SKM-1 treated with dmso at 0.1 percent for 144 hours (cell line): ENCODE results near the gene HS6ST1.

Source experiments
- DNase-seq: peaks from one replicate; lab custom pipeline; 2025; ENCODE audit not compliant: unreplicated experiment; lab: John Stamatoyannopoulos, UW

HS6ST1 gene

DNA sequence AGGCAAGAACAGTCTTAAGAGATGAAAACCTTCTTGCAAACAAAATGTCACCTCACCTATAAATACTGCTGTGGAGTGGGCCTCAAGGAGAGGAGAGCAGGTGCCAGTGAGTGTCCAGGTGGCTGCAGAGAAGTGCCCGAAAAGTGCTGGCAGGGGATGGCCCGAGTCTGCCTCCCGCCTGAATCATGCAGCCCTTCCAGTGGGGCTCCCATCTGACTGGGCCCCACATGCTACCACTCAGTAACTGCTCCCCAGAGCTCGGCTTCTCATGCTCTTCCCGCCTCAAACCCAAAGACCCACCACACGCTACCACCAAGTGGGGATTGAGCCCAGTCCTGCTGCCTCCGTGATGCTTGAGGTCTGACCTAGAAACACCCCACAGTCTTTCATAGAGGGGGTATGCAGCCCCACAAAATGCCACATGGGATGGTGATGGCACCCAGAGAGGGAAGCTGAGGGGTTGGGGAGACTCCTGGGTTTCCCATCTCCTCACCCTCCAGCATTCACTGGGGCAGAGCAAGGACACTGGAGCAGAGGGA lies 7.4 kb downstream of the HS6ST1 start:
- no peak for DNase-seq

- DNase-seq: no peak
Measured at GRCh38 chr2:128310761-128311160, 7.9 kb downstream of the HS6ST1 start.

GRCh38 chr2:128310094-128310716 lies 8.5 kb downstream of the HS6ST1 start:
- DNase-seq: no peak

DNA sequence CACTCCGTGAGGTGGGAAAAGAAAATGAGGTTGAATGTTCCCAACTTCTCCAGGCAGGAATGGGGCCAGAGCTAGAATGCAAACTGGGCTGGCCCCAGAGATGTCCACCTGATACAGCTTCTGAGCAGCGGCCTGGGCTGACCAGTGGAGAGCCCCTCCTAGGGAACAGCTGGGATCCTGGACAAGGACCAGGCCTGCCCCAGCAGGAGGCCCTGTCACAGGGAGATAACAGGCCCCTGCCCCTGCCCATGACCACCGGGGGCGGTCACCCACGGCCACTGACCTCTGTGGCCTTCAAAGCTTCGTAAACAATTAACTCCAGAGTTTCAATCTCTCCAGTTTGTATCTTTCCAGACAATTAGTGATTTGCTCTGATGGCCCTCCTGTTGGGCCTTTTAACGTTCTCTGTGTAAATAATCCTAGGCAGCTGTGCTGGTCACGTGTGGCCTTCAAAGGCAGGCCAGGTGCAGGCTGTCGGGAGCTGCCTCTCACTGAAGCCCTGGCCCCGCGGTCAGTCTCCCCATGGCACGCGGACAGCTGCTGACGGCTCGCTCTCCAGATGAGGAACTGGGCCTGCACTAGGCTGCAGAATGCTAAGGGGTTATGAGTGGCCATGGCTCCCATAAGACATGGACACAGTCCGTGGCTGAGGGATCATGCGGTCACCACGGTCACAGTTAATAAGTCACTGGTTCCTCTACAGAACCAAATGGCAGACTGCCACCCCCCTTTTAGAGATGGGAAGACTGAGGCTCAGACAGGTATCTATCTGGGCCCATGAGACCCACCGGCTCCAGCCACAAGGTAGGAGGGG lies 9.2 kb downstream of the HS6ST1 start:
- no peak for DNase-seq

- DNase-seq: no peak
Measured at GRCh38 chr2:128308889-128309279, 9.8 kb downstream of the HS6ST1 start.

GRCh38 chr2:128308284-128308731 lies 10.4 kb downstream of the HS6ST1 start:
- no peak for DNase-seq

- DNase-seq: no peak
Measured at GRCh38 chr2:128307595-128307994, 11.1 kb downstream of the HS6ST1 start.

DNA sequence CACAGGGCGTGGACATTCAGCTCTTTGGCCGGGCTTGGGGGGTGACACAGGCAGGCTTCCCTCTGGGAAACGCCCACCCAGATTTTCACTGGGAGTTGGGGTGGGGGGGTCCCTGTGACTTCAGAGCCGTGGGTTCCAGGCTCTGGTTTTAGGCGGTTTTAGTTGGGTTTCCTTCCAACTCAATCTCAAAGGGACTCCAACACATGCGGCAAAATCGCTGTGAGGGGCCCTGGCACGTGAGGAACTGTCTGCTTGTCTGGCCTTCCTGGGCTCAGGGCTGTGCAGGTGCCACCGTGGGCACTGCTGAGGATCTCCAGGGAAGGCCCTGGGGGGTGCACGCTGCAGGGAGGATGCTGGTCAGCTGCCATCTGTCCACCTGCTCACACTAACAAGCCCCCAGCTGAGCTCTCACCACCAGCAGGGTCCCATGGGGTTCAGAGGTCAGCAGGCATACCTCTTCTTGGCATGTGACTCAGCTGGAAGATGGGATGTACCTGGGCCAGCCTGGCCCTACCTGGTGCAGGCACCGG lies 11.7 kb downstream of the HS6ST1 start:
- no peak for DNase-seq

DNA sequence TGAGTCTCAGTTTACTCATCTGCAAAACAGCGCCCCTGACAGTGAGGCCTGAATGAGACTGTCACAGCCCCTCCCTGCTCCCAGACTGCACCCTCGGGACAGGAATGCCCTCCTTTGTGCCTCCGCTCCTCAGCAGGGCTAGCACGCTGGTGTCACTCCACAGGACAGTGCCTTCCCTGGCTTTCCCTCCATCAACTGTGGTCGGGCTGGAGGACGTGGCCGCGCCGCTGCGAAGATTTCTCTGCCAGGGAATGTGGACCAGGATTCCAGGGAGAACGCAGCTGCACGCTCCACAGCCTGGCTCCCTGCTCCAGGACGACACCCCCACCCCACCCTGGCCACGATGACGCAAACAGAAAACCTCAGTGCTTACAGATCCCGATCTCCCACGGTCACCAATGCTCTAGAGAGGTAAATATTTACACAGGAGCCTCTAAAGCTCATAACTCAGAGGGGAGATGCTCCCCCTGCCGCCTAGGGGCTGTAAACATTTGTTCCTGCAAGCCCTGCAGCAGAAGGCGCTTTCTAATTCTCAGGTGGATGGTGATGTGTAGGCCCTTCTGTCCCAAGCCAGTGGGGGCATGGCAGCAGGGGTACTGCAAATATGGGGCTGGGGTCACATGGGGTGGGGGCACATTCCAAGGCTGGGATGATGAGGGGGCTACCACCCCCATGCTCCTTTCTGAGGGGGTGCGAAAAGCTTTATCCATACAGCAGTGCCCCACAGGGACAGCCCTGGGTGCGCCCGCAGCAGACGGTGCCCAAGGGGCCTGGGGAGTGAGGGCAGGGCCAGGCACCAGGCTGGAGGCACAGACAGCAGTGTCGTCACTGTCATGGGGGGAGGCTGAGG lies 12.4 kb downstream of the HS6ST1 start:
- DNase-seq: no peak

DNA sequence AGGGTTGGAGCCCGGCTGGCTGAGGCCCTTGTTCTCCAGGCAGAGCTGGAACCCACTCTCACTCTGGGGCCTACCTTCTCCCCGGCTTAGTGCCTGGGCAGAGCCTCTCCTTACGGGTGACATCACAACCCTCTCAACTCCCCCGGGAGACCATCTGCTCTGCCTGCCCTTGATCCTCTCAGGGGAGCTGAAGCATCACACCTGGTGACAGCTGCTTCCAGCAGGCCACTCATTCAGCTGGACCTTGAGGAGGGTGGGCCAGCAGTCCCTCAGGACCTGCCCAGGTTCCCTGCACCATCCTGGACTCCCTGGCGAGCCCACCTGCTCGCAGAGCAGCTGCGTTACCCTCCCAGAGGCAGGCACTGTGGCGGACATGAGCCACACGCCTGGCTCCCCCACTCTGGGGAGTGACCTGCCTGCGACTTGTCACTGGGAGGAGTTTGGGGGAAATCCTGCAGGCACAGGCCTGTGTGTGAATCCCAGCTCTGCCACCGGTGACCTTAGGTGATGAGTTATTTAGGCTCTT lies 13.1 kb downstream of the HS6ST1 start:
- no peak for DNase-seq

DNA sequence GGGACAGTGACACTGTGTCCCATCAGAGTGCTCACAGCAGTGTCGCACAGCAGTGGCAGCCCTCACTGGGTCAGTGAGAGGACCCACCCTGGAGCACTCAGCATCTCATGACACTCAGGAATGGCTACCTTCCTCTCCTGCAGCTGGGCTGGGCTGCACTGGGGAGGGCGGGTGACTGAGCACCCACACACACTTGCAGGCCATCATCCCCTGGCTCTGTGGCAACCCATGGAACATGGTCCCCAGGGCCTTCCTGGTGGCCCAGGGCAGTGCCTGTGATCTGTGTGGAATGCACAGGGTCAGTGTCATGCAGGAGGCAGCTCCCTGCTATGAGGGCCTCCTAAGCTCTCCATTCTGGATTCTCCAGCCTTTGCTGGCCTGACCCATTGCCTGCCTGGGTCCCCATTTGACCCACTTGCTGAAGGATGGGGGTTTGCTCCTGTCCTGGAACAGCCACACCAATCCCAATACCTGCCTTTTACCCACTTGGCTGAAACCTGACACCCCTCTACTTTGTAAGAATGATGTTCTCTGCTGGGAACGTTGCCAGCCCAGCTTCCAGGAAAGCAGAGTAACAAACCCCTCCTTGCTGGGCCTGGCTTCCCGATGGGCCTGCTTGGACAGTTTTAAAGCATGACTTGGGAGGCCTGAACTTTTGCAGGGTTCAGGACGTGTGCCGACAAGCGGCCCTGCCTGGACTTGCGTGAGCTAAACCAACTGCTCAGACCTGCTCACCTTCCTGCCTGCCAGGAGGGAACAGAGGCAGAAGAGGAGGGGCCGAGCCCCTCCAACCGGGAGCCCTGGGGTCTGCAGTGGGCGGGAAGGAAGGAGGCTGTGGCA lies 13.7 kb downstream of the HS6ST1 start:
- DNase-seq: no peak

DNA sequence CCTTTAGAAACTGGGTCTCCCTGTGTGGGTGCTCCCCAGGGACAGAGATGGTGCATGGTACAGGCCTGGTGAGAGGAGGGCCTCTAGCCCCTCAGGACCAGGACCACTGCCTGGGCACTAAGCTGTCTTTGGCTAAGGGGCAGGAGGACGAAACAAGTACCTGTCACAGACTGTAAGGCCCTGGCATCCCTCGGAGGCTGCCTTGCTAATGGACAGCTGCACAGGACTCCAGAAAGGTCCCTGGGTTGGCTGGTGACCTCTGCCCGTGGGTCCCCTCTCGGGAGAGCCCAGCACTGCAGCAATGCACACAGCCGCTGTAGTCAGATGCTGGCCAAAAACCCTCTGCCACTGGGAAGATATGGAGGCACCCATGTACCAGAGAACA lies 14.3 kb downstream of the HS6ST1 start:
- DNase-seq: no peak

GRCh38 chr2:128303911-128304310 lies 14.8 kb downstream of the HS6ST1 start:
- no peak for DNase-seq

- DNase-seq: no peak
Measured at GRCh38 chr2:128303095-128303791, 15.4 kb downstream of the HS6ST1 start.

DNA sequence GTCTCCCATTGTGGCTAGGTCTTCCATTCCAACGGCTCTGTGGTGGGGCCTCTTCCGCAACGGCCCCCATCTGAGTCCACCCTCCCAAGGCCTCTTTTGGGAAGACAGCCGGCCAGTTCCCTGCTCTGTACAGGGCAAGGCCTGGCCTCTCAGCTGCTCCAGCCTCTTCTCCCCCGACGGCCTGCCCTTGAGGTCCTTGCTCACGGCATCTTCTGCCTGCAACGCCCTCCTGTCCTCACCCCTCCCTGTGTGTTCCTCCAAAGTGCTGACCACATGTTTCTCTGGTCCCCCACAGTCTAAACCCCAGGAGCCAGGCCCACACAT lies 16.0 kb downstream of the HS6ST1 start:
- no peak for DNase-seq

GRCh38 chr2:128302011-128302743 lies 16.5 kb downstream of the HS6ST1 start:
- DNase-seq: no peak

DNA sequence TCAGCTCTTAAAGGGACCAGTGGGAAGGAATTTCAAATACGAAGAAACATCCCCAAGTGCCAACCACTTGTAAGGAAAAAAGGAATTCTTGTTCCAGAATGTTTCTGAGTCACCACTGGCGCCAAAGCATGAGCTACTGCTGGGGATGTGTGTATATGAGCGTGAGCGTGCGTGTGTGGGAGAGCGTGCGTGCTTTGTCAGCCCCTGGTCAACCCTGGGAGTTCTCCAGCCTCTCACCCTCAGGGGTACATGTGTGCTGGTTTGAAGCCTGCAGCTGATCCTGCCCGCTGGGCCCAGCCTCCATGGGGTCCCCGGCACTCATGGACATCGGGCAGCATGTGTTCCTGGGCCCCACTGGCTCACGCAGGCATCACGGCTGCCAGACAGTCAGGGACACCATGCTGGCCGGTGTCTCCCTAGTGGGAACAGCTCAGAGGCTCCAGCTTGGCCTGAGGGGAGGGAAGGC lies 17.1 kb downstream of the HS6ST1 start:
- DNase-seq: no peak

DNA sequence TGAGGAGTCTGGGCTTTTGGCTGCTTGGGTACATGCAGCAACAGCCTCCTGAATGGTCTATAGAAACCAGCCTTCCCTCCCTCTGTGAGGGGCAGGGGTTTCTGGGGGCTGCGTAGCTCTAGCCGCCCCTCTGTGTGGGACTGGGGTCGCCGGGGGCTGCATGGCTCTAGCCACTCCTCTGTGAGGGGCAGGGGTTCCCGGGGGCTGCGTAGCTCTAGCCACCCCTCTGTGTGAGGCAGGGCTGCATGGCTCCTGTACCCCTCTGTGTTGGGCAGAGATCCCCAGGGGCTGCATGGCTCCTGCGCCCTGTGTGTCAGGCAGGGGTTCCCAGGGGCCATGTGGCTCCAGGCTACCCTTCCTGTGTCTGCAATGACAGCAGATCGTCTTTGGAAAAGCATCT lies 17.6 kb downstream of the HS6ST1 start:
- DNase-seq: no peak
